Mesenchymal stem cell (in vitro differentiated cells and primary cell): Measurements from ENCODE around the gene JAG2.

Source experiments
- DNase-seq: peaks from one replicate; pipeline ENCODE4 v3.0.0-alpha.2; 2013
- H2AFZ ChIP-seq: one replicate; pipeline ENCODE4 v1.6.1; 2013; ENCODE audit warnings: low read depth, mild to moderate bottlenecking, control low read depth, inconsistent platforms, low read length, moderate library complexity
- H2AK5ac ChIP-seq: 2 replicates; pipeline ENCODE4 v1.6.1; 2013; ENCODE audit warnings: low read length, moderate library complexity, mild to moderate bottlenecking, inconsistent platforms; ENCODE audit not compliant: severe bottlenecking
- H2BK120ac ChIP-seq: one replicate; pipeline ENCODE4 v1.6.1; 2013; ENCODE audit warnings: low read depth, mild to moderate bottlenecking, inconsistent platforms, low read length, moderate library complexity
- H2BK12ac ChIP-seq, 2 experiments: one replicate each; pipeline ENCODE4 v1.6.1; 2013; ENCODE audit warnings: inconsistent platforms in 2 of 2, low read length in 2 of 2, mild to moderate bottlenecking in 2 of 2, moderate library complexity in 2 of 2, control low read depth in 1 of 2
- H2BK15ac ChIP-seq: one replicate; pipeline ENCODE4 v1.6.1; 2013; ENCODE audit warnings: mild to moderate bottlenecking, low read depth, inconsistent platforms; ENCODE audit not compliant: poor library complexity, severe bottlenecking
- H2BK5ac ChIP-seq: 2 replicates; pipeline ENCODE4 v1.6.1; 2013; ENCODE audit warnings: low read depth, mild to moderate bottlenecking, low read length, control low read depth, inconsistent platforms; ENCODE audit not compliant: poor library complexity, severe bottlenecking
- H3K14ac ChIP-seq, 2 experiments: one replicate each; pipeline ENCODE4 v1.6.1; 2013; ENCODE audit warnings: inconsistent platforms in 2 of 2, low read length in 2 of 2, control low read depth in 1 of 2, mild to moderate bottlenecking in 1 of 2, moderate library complexity in 1 of 2
- H3K18ac ChIP-seq, 2 experiments: one replicate each; pipeline ENCODE4 v1.6.1; 2013; ENCODE audit warnings: inconsistent platforms in 2 of 2, low read length in 2 of 2, control low read depth in 1 of 2, low read depth in 1 of 2, mild to moderate bottlenecking in 1 of 2
- H3K23ac ChIP-seq, 2 experiments: one replicate each; pipeline ENCODE4 v1.6.1; 2013; ENCODE audit warnings: inconsistent platforms in 2 of 2, low read length in 2 of 2, mild to moderate bottlenecking in 2 of 2, moderate library complexity in 2 of 2, control low read depth in 1 of 2
- H3K27ac ChIP-seq: 2 replicates; pipeline ENCODE4 v1.5.1; 2013; ENCODE audit warnings: mild to moderate bottlenecking, moderate library complexity, low read length, control low read depth, inconsistent platforms; ENCODE audit not compliant: poor library complexity, severe bottlenecking
- H3K27me3 ChIP-seq, 2 experiments: 2 replicates each; pipeline versions ENCODE4 v1.6.1 to v1.7.0; 2013; ENCODE audit warnings: low read length in 2 of 2, mild to moderate bottlenecking in 2 of 2, moderate library complexity in 2 of 2, control low read depth in 1 of 2, inconsistent platforms in 1 of 2; ENCODE audit not compliant: control insufficient read depth in 1 of 2, insufficient read depth in 1 of 2
- H3K36me3 ChIP-seq, 2 experiments: 2 replicates each; pipeline versions ENCODE4 v1.6.1 to v1.7.0; 2013; ENCODE audit warnings: low read length in 2 of 2, control low read depth in 1 of 2, inconsistent platforms in 1 of 2, low read depth in 1 of 2, mild to moderate bottlenecking in 1 of 2; ENCODE audit not compliant: insufficient read depth in 2 of 2, control insufficient read depth in 1 of 2
- H3K4ac ChIP-seq, 2 experiments: one replicate each; pipeline ENCODE4 v1.6.1; 2013; ENCODE audit warnings: inconsistent platforms in 2 of 2, low read length in 2 of 2, mild to moderate bottlenecking in 2 of 2, moderate library complexity in 2 of 2, control low read depth in 1 of 2, low read depth in 1 of 2
- H3K4me1 ChIP-seq: 2 replicates; pipeline ENCODE4 v1.6.1; 2013; ENCODE audit warnings: low read depth, low read length, control low read depth; ENCODE audit not compliant: control insufficient read depth, insufficient read depth
- H3K4me2 ChIP-seq: 2 replicates; pipeline ENCODE4 v1.6.1; 2013; ENCODE audit warnings: low read length, mild to moderate bottlenecking, inconsistent platforms; ENCODE audit not compliant: poor library complexity, severe bottlenecking
- H3K4me3 ChIP-seq, 2 experiments: 2 replicates each; pipeline versions ENCODE4 v1.5.1 to v1.7.0; 2013; ENCODE audit warnings: low read length in 2 of 2, mild to moderate bottlenecking in 2 of 2, control low read depth in 1 of 2, low read depth in 1 of 2; ENCODE audit not compliant: insufficient read depth in 1 of 2
- H3K79me1 ChIP-seq: replicated peaks from 2 replicates; pipeline ENCODE4 v1.6.1; 2013; ENCODE audit warnings: mild to moderate bottlenecking, control low read depth, low read length, inconsistent platforms; ENCODE audit not compliant: poor library complexity, severe bottlenecking
- H3K9ac ChIP-seq: 2 replicates; pipeline ENCODE4 v1.7.0; 2013; ENCODE audit warnings: mild to moderate bottlenecking, low read length, moderate library complexity
- H3K9me3 ChIP-seq: 2 replicates; pipeline ENCODE4 v1.7.0; 2013; ENCODE audit warnings: mild to moderate bottlenecking, low read length; ENCODE audit not compliant: control insufficient read depth
- H4K8ac ChIP-seq: one replicate; pipeline ENCODE4 v1.6.1; 2013; ENCODE audit warnings: inconsistent platforms, mild to moderate bottlenecking, low read length, moderate library complexity
- H4K91ac ChIP-seq: one replicate; pipeline ENCODE4 v1.6.1; 2013; ENCODE audit warnings: mild to moderate bottlenecking, low read length, inconsistent platforms
- WGBS: methylation state at CpG from one replicate; pipeline ENCODE4 v1.1.7; 2013; ENCODE audit warnings: mixed read lengths; 5-methylcytosine and 5-hydroxymethylcytosine counted together

Gene JAG2

DNA sequence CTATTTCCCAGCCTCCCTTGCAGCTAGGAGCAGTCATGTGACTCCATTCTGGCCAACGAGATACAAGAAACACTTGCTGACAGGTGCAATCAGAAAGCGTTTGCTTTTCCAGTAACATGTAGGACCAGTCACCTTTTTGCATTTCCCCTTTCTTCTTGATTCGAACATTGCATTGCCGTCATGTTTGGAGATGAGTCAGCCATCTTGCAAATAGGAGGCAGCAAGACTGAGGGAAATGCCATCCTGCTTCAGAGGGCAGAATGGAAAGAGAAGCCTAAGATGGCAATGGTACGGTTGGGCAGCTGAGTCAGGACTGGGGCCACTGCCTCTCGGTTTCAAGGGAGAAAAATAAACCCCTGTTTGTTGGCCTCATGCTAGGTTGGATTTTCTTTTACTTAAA, 68.8 kb downstream of the JAG2 start:
- H3K14ac ChIP-seq: no peak overlapping the region
- H3K18ac ChIP-seq: no peak overlapping the region
- H4K91ac ChIP-seq: no peak overlapping the region
- H3K4me1 ChIP-seq: peaks cover 3% of the 10 kb centered on the region
- no peak overlapping the region for H3K9ac ChIP-seq
- no peak overlapping the region for H2BK120ac ChIP-seq
- H3K79me1 ChIP-seq: no peaks in the 10 kb centered on the region
- H2BK12ac ChIP-seq: no peak overlapping the region
- no peaks in the 10 kb centered on the region for H3K36me3 ChIP-seq
- no peak overlapping the region for H2BK15ac ChIP-seq
- no peak overlapping the region for H2BK5ac ChIP-seq
- WGBS: 74% methylated on average over 6 of the region's 6 CpGs
- H4K8ac ChIP-seq: no peak overlapping the region
- H3K9me3 ChIP-seq: peaks cover 26% of the 10 kb centered on the region
- no peak overlapping the region for H3K4ac ChIP-seq
- H2AK5ac ChIP-seq: no peak overlapping the region
- H3K27ac ChIP-seq: no peak overlapping the region
- H3K27me3 ChIP-seq: peaks cover 29 to 75% of the 10 kb centered on the region in 2 experiments
- no peak overlapping the region for H3K4me3 ChIP-seq
- DNase-seq: no peak
- no peak overlapping the region for H2AFZ ChIP-seq
- H3K4me2 ChIP-seq: no peak overlapping the region
- H3K23ac ChIP-seq: no peak overlapping the region

DNA sequence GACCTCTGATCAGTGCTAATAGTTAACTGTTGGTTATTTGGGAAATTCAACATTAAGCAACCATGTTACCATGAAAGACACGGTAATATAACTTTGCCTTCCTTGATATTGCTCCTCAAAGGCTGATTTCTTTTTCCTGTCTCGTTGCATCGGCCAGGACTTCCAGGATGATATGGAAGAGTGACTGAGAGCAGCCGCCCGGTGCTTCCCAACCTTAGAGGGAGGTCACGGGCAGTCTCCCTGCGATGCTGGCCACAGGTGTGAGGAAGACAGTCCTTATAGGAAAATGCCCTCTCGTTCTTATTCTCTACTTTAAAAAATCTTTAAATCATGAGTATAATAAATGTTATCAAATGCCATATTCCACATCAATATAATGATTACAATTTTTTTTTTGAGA, 70.3 kb downstream of the JAG2 start:
- H2BK15ac ChIP-seq: no peak overlapping the region
- H2AFZ ChIP-seq: no peak overlapping the region
- no peak for DNase-seq
- H3K4me3 ChIP-seq: no peak overlapping the region
- peaks cover 10% of the 10 kb centered on the region for H3K4me1 ChIP-seq
- no peak overlapping the region for H3K4ac ChIP-seq
- no peak overlapping the region for H3K27ac ChIP-seq
- no peak overlapping the region for H3K9ac ChIP-seq
- no peak overlapping the region for H2BK12ac ChIP-seq
- H3K14ac ChIP-seq: no peak overlapping the region
- no peak overlapping the region for H2BK5ac ChIP-seq
- H3K79me1 ChIP-seq: peaks cover 2% of the 10 kb centered on the region
- peaks cover 27 to 70% of the 10 kb centered on the region in 2 experiments for H3K27me3 ChIP-seq
- 72% methylated on average over 5 of the region's 8 CpGs for WGBS
- H3K9me3 ChIP-seq: peaks cover 19% of the 10 kb centered on the region
- no peak overlapping the region for H3K4me2 ChIP-seq
- no peak overlapping the region for H2BK120ac ChIP-seq
- no peak overlapping the region for H4K91ac ChIP-seq
- no peak overlapping the region for H4K8ac ChIP-seq
- H2AK5ac ChIP-seq: no peak overlapping the region
- H3K18ac ChIP-seq: no peak overlapping the region
- no peak overlapping the region for H3K23ac ChIP-seq
- no peaks in the 10 kb centered on the region for H3K36me3 ChIP-seq

DNA sequence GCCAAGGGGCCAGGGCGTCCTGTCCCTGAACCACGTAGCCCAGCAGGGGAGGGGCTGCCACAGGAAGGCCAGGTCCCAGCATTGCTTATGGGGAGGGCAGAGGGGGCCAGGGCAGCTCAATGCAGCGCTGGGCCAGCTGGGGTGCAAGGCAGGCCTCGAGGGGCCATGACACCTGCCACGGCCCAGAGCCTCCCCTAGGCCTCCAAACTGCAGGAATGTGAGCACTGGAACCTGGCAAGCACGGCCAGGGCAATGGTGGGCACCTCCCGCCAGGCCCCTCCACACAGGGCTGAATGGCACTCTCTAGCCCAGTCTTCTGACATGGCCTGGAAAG, 70.8 kb downstream of the JAG2 start:
- H3K4ac ChIP-seq: no peak overlapping the region
- WGBS: 66% methylated on average over 7 of the region's 7 CpGs
- H4K8ac ChIP-seq: no peak overlapping the region
- H3K23ac ChIP-seq: no peak overlapping the region
- H3K4me2 ChIP-seq: no peak overlapping the region
- H2BK120ac ChIP-seq: no peak overlapping the region
- no peak overlapping the region for H3K4me3 ChIP-seq
- peaks cover 13% of the 10 kb centered on the region for H3K9me3 ChIP-seq
- H3K9ac ChIP-seq: no peak overlapping the region
- peaks cover 12% of the 10 kb centered on the region for H3K4me1 ChIP-seq
- no peak overlapping the region for H3K27ac ChIP-seq
- no peak for DNase-seq
- H2BK12ac ChIP-seq: no peak overlapping the region
- H3K36me3 ChIP-seq: no peaks in the 10 kb centered on the region
- H3K18ac ChIP-seq: no peak overlapping the region
- no peak overlapping the region for H2AFZ ChIP-seq
- H2AK5ac ChIP-seq: no peak overlapping the region
- peaks cover 2% of the 10 kb centered on the region for H3K79me1 ChIP-seq
- peaks cover 22 to 64% of the 10 kb centered on the region in 2 experiments for H3K27me3 ChIP-seq
- no peak overlapping the region for H4K91ac ChIP-seq
- H2BK5ac ChIP-seq: no peak overlapping the region
- no peak overlapping the region for H3K14ac ChIP-seq
- H2BK15ac ChIP-seq: no peak overlapping the region

DNA sequence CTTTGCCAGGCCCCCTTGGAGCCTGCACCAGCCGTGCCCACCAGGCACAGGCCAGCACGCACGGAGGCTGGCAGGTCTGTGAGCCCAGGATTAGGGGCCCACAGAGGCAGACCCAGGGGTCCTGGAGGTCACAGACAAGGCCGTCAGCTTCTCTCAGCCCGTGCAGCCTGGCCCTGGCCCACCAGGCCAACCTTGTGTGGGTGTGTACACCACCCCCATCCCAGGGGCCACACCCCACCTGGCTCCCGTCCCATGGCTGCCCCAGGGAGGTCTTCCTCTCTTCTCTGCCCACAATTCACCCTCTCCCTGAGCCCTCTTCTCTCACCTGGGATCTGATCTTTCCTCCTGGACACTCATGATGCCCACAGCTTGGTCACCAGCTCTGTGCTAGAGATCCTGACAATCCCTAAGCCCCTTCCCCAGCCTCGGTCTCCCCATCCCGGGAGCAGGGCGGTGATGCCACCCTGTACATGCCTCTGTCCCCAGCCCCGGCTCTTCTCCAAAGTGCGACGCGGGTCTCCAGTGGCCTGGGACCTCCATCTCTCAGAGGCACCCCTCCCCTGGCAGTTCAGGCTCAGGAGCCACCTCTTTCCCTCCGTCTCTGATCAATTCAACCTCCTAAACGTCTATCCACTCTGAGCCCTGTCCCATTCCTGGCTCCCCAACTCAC, 72.2 kb downstream of the JAG2 start:
- peak overlapping the region in 1 of 2 experiments; percentile 24 for H3K23ac ChIP-seq
- 89% methylated on average over 15 of the region's 15 CpGs for WGBS
- peaks cover 2% of the 10 kb centered on the region for H3K79me1 ChIP-seq
- H3K14ac ChIP-seq: no peak overlapping the region
- peaks cover 9% of the 10 kb centered on the region for H3K9me3 ChIP-seq
- H3K4me3 ChIP-seq: no peak overlapping the region
- no peak overlapping the region for H4K8ac ChIP-seq
- no peak for DNase-seq
- H2BK15ac ChIP-seq: no peak overlapping the region
- H2AK5ac ChIP-seq: no peak overlapping the region
- H2BK120ac ChIP-seq: no peak overlapping the region
- H3K4ac ChIP-seq: no peak overlapping the region
- H3K9ac ChIP-seq: no peak overlapping the region
- H3K18ac ChIP-seq: no peak overlapping the region
- no peak overlapping the region for H2BK5ac ChIP-seq
- H3K36me3 ChIP-seq: no peaks in the 10 kb centered on the region
- H3K4me1 ChIP-seq: peaks cover 27% of the 10 kb centered on the region
- peaks cover 13 to 55% of the 10 kb centered on the region in 2 experiments for H3K27me3 ChIP-seq
- H3K27ac ChIP-seq: no peak overlapping the region
- H2BK12ac ChIP-seq: no peak overlapping the region
- H4K91ac ChIP-seq: no peak overlapping the region
- H3K4me2 ChIP-seq: no peak overlapping the region
- no peak overlapping the region for H2AFZ ChIP-seq
